Tibial nerve (tissue), 4 donors: Measurements from ENCODE around the gene TERT. TPM values are rescaled to one million over a fixed set of nuclear protein-coding genes. Genes with fewer than 3 reads are reported as not detected.
"Not testable (repeated sequence)": the region's sequence is repeated elsewhere in the genome, so short reads cannot be mapped to it uniquely, and the experiment has no call there.

Source experiments
- DNase-seq, 2 donors: peaks; one replicate each; pipeline ENCODE4 v3.0.0-alpha.2; 2019; ENCODE audit warnings: low spot score in 2 of 2
- H3K27ac ChIP-seq, 4 donors: fragments of 200-600 bp; sonication (generic) in 3 of 4; one replicate each; pipeline ENCODE4 v1.5.1; 2017 to 2019; ENCODE audit warnings: mild to moderate bottlenecking in 1 of 4
- H3K27me3 ChIP-seq, 2 donors: fragments of 200-600 bp; sonication (generic) in 1 of 2; one replicate each; pipeline versions ENCODE4 v1.5.1 to v1.6.0; 2017 to 2019
- H3K36me3 ChIP-seq, 3 donors: fragments of 200-600 bp; sonication (generic); one replicate each; pipeline ENCODE4 v1.5.1; 2018 to 2019
- H3K4me1 ChIP-seq, 4 donors: fragments of 200-600 bp; sonication (generic) in 3 of 4; one replicate each; pipeline ENCODE4 v1.5.1; 2017 to 2019
- H3K4me3 ChIP-seq, 4 donors: fragments of 200-600 bp; sonication (generic) in 3 of 4; one replicate each; pipeline ENCODE4 v1.5.1; 2017 to 2019; ENCODE audit warnings: mild to moderate bottlenecking in 1 of 4, moderate library complexity in 1 of 4
- H3K9me3 ChIP-seq, 4 donors: fragments of 200-600 bp; sonication (generic) in 3 of 4; one replicate each; pipeline ENCODE4 v1.5.1; 2017 to 2019
- EP300 ChIP-seq, 2 donors: sonication (generic); formaldehyde crosslinking; IDR thresholded peaks; one replicate each; pipeline ENCODE4 v1.6.1; 2017; ENCODE audit warnings: antibody characterized with exemption in 2 of 2, mild to moderate bottlenecking in 1 of 2
- POLR2A ChIP-seq, 2 donors: fragments of 450-650 bp; IDR thresholded peaks; one replicate each; pipeline ENCODE4 v1.6.1; 2017; ENCODE audit warnings: antibody characterized with exemption in 2 of 2, mild to moderate bottlenecking in 2 of 2, moderate library complexity in 2 of 2
- WGBS, 2 donors: methylation state at CpG; one replicate each; pipeline ENCODE4 v1.1.5; 2018; 5-methylcytosine and 5-hydroxymethylcytosine counted together
- total RNA-seq, 4 donors: library from RNA; depleted of rRNA; stranded (reverse); fragments of >200 nt; gene quantifications; one replicate each; pipeline ENCODE4 v1.1.0, GENCODE V29; 2016
- TF ChIP-seq, protein P1 (sequence below), 5 experiments: fragments of 200-600 bp in 3 of 5; fragments of 450-650 bp in 2 of 5; sonication (generic) in 3 of 5; IDR thresholded peaks; one replicate each; pipeline ENCODE4 v1.5.1; 2016 to 2019; ENCODE audit warnings: antibody characterized with exemption in 5 of 5, mild to moderate bottlenecking in 3 of 5, moderate library complexity in 2 of 5

The TERT gene
- total RNA-seq, 4 donors from 2014 or later = not detected

GRCh38 chr5:1277781-1278180 lies 17.1 kb downstream of the TERT start:
- Histone ChIP-seq H3K4me1 (no peaks in the 10 kb centered on the region), H3K36me3 (no peaks in the 10 kb centered on the region), H3K27me3 (no peaks in the 10 kb centered on the region), H3K4me3 (no peak overlapping the region), H3K27ac (no peak overlapping the region), H3K9me3 (peaks cover 0 to 36% (median 0%) of the 10 kb centered on the region in 4 donors)
- no peak for DNase-seq
- 89% methylated on average over 10 of the region's 10 CpGs for WGBS, 2 donors
- TF ChIP-seq POLR2A (IDR thresholded peaks at IDR 0.05) = no peak
- TF ChIP-seq, protein P1, sequence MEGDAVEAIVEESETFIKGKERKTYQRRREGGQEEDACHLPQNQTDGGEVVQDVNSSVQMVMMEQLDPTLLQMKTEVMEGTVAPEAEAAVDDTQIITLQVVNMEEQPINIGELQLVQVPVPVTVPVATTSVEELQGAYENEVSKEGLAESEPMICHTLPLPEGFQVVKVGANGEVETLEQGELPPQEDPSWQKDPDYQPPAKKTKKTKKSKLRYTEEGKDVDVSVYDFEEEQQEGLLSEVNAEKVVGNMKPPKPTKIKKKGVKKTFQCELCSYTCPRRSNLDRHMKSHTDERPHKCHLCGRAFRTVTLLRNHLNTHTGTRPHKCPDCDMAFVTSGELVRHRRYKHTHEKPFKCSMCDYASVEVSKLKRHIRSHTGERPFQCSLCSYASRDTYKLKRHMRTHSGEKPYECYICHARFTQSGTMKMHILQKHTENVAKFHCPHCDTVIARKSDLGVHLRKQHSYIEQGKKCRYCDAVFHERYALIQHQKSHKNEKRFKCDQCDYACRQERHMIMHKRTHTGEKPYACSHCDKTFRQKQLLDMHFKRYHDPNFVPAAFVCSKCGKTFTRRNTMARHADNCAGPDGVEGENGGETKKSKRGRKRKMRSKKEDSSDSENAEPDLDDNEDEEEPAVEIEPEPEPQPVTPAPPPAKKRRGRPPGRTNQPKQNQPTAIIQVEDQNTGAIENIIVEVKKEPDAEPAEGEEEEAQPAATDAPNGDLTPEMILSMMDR (IDR thresholded peaks at IDR 0.05) = no peak

DNA sequence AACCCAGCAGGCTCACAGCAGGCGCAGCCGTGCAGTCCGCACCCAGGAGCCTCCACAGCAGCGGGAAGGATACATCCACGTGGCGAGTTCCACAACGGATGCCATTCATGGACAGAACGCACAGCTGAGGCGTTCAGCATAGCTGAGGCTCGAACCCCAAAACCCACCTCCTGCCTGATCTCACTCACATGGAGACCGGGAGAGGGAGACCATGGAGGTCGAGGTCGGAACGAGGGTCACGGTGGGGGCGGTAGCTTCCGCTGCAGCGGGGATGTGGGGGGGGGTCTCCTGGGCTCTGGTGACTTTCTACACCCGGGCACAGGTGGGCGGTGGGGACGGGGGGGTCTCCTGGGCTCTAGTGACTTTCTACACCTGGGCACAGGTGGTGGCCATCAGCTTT lies 17.5 kb downstream of the TERT start:
- no peaks in the 10 kb centered on the region for H3K4me1 ChIP-seq
- 80 to 84% methylated on average over 19 to 21 of the region's 21 CpGs for WGBS, 2 donors
- H3K9me3 ChIP-seq = peaks cover 0 to 36% (median 0%) of the 10 kb centered on the region in 4 donors
- no peak overlapping the region for H3K4me3 ChIP-seq
- H3K27ac ChIP-seq = no peak overlapping the region
- no peak for DNase-seq
- H3K36me3 ChIP-seq = no peaks in the 10 kb centered on the region
- no peak for TF ChIP-seq POLR2A (IDR thresholded peaks at IDR 0.05)
- TF ChIP-seq, protein P1 (IDR thresholded peaks at IDR 0.05) = no peak
- no peak for TF ChIP-seq EP300 (IDR thresholded peaks at IDR 0.05)
- H3K27me3 ChIP-seq = no peaks in the 10 kb centered on the region

- H3K9me3 ChIP-seq = peaks cover 0 to 36% (median 0%) of the 10 kb centered on the region in 4 donors
- no peaks in the 10 kb centered on the region for H3K36me3 ChIP-seq
- TF ChIP-seq POLR2A (IDR thresholded peaks at IDR 0.05) = no peak
- TF ChIP-seq, protein P1 (IDR thresholded peaks at IDR 0.05) = no peak
- no peak for TF ChIP-seq EP300 (IDR thresholded peaks at IDR 0.05)
- H3K27ac ChIP-seq = no peak overlapping the region
- no peaks in the 10 kb centered on the region for H3K4me1 ChIP-seq
- no peak for DNase-seq
- no peaks in the 10 kb centered on the region for H3K27me3 ChIP-seq
- WGBS, 2 donors = 77 to 80% methylated on average over 7 to 19 of the region's 20 CpGs
- no peak overlapping the region for H3K4me3 ChIP-seq
Observed at GRCh38 chr5:1276930-1277329, 17.9 kb downstream of the TERT start.

DNA sequence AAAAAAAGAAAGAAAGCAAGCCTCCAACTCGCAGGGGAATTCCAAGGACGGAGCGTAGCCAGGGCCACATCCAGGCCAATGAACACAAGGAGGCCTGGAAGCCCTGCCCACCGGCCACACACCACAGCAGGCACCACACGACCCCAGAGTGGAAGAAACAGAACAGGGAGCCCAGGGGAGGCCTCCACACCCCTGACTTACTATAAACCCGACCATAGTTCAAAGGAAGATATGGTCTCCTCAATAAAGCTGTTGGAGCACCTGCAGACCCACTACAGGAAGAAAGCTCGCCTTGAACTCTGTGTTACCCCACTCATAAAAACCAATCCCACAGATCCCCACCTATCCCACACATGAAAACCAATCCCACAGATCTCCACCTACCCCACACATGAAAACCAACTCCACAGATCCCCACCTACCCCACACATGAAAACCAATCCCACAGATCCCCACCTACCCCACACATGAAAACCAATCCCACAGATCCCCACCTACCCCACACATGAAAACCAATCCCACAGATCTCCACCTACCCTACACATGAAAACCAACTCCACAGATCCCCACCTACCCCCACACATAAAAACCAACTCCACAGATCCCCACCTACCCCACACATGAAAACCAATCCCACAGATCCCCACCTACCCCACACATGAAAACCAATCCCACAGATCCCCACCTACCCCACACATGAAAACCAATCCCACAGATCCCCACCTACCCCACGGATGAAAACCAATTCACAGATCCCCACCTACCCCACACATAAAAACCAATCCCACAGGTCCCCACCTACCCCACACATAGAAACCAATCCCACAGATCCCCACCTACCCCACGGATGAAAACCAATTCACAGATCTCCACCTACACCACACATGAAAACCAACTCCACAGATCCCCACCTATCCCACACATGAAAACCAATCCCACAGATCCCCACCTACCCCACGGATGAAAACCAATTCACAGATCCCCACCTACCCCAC lies 19.2 kb downstream of the TERT start:
- not testable (repeated sequence) for DNase-seq, H3K27ac ChIP-seq, H3K4me1 ChIP-seq, H3K27me3 ChIP-seq, H3K36me3 ChIP-seq, H3K4me3 ChIP-seq
- H3K9me3 ChIP-seq = peaks cover 0 to 38% (median 0%) of the 10 kb centered on the region in 4 donors
- 72 to 75% methylated on average over 10 of the region's 10 CpGs for WGBS, 2 donors

DNA sequence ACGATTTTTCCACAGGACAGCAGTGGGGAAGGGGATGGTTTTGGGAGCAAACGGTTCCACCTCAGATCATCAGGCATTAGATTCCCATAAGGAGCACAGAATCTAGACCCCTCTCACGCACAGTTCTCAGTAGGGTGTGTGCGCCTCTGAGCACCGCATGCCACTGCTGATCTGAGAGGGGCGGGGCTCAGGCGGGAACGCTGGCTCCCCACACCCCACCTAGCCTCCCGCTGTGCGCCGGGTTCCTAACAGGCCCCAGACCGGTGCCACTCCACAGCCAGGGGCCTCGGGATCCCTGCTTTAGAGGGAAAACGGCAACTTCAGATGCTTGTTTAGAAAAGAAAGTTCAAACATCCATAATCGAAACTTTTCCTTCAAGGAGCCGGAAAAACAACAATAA lies 20.4 kb downstream of the TERT start:
- peaks cover 0 to 36% (median 0%) of the 10 kb centered on the region in 4 donors for H3K9me3 ChIP-seq
- H3K4me1 ChIP-seq = no peaks in the 10 kb centered on the region
- no peak overlapping the region for H3K4me3 ChIP-seq
- H3K27me3 ChIP-seq = no peaks in the 10 kb centered on the region
- TF ChIP-seq, protein P1 (IDR thresholded peaks at IDR 0.05) = no peak
- TF ChIP-seq EP300 (IDR thresholded peaks at IDR 0.05) = no peak
- TF ChIP-seq POLR2A (IDR thresholded peaks at IDR 0.05) = no peak
- no peak overlapping the region for H3K27ac ChIP-seq
- no peak for DNase-seq
- no peaks in the 10 kb centered on the region for H3K36me3 ChIP-seq
- 80 to 89% methylated on average over 16 of the region's 16 CpGs for WGBS, 2 donors
